Activated CD8-positive, alpha-beta memory T cell treated with anti-CD3 and anti-CD28 coated beads, Interleukin-2, amount 50 U/mL, for 24 hours (primary cell): ENCODE results near the gene NIT2.
"Not testable (repeated sequence)": the region's sequence is repeated elsewhere in the genome, so short reads cannot be mapped to it uniquely, and the experiment has no call there.

ENCODE experiments used
- DNase-seq: peaks from one replicate; pipeline ENCODE4 v3.0.0-alpha.2; 2020; ENCODE audit errors: extremely low read depth

NIT2 gene, protein sequence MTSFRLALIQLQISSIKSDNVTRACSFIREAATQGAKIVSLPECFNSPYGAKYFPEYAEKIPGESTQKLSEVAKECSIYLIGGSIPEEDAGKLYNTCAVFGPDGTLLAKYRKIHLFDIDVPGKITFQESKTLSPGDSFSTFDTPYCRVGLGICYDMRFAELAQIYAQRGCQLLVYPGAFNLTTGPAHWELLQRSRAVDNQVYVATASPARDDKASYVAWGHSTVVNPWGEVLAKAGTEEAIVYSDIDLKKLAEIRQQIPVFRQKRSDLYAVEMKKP

DNA sequence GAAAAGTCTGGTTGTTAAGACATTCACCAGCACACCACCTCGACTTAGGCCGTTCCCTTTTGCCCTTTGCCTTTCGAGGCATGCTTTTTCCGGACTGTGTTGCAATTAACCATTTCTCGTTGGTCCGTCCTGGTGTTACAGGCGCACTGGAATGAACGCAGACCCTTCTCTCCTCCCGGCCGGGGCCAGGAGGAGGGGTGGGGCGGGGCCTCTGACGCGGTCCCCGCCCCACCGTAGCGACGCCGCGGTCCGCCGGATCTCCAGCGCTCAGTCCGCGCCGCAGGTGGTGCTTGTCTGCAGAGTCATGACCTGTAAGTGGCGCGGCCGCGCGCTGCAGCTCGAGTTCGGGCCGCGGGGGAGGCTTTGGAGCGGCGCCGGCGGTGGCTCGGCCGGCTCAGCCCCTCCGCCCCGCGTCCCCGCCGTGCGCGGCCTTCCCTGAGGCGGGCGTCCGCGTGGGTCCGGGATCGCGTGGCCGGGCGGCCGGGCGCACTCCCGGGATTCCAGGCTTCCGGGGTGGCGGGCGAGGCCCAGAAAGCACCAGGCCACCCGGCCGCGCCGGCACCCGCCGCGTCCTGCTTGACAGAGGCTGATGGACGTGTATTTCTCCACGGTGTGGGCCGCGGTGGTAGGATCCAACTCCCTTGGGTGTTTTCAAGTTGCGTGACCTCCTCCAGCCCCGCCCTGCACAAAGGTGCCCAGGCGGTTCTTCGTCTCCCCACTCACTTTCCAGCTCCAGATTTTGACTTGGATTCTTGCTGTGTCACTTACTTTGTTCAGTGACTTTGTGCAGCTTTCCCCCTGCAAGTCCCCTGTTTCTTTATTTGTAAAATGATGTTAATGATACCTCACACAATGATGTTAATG is at the start of gene NIT2:
NIT2 (plus strand) TSS at position 270 of the 864 bp plus-strand sequence; CDS start at position 305, 35 bp downstream.
- DNase-seq, result peak; percentile 47

- no peak for DNase-seq
Observed at GRCh38 chr3:100288288-100288894, 46.2 kb upstream of the NIT2 start.

GRCh38 chr3:100289339-100289738 is 45.2 kb upstream of the NIT2 start:
- DNase-seq, result no peak

DNA sequence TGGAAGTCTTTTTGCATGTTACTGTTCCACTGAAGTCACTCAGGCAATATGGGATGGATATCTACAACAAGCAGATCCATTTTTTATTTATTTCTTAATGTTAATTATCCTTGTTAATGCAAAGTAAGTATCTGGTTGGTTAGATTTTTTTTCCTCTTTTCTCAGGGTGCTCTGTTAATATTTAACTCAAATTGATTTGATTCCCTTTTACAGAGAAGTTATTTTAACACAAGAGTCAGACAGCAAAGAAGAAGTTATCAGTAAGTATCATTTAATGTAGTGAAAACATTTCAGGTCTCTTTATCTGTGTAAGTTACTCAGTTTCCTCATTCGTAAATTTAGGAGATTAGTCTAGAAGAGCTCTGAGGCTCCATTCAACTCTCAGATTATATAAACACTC is 39.5 kb upstream of the NIT2 start:
- DNase-seq, result no peak

GRCh38 chr3:100297784-100298183 is 36.8 kb upstream of the NIT2 start:
- no peak for DNase-seq

- no peak for DNase-seq
Observed at GRCh38 chr3:100299016-100299415, 35.5 kb upstream of the NIT2 start.

GRCh38 chr3:100306695-100307094 is 27.9 kb upstream of the NIT2 start:
- DNase-seq, result no peak

DNA sequence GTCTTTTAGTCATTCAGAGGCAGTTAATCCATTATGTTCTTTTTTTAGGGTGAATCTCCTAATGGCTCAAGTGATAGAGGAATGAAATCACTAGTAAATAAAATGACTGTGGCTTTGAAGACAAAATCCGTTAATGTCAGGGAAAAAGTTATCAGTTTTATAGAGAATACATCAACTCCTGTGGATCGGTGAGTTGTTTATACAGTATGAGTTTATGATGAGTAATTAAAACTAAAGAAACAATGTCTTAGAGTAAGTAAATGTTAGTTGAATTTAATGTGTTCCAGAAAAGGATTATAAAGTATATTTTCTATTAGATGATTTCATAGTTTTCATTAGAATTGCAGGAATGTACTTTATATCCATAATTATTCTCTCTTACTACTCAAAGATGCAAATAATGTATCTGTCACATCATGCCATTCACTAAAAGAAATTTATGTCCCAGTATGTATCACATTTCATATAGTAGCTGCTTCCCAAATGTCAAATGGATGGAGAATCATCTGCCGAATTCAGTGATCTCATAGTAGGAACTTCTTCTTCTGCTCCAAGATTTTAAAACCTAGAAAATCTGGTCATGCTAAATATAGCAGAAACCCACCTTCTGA is 24.1 kb upstream of the NIT2 start:
- DNase-seq, result no peak

- DNase-seq, result no peak
Observed at GRCh38 chr3:100311011-100311410, 23.5 kb upstream of the NIT2 start.

DNA sequence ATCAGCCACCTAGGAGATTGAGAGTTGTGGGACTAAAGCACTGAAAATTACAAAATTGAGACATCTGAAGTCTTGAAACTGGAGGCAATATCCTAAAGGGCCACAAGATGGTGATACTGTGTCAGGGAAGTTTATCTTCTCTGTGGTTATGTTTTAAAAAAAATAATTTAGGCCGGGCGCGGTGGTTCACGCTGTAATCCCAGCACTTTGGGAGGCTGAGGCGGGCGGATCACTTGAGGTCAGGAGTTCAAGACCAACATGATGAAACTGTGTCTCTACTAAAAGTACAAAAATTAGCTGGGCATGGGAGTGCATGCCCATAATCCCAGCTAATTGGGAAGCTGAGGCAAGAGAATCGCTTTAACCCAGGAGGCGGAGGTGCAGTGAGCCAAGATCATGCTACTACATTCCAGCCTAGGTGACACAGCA is 17.9 kb upstream of the NIT2 start:
- DNase-seq, result no peak

DNA sequence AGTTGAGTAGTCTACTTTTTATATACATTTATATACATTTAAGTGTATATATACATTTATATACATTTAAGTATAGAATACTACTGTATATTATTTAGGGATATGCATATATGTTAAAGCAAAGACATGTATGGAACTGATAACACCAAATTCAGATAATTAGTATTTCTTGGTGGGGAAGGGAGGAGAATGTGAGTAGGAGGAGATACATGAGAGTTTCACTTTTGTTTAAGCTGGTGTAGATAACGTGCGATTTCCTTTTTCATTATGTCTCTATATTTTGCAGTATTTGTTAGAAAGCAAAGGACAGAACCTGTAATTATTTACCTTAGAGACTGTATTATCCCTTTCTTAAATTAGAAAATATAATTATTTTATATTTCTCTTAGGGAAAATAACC is 16.6 kb upstream of the NIT2 start:
- DNase-seq, result no peak

GRCh38 chr3:100319951-100320350 is 14.6 kb upstream of the NIT2 start:
- DNase-seq, result no peak

DNA sequence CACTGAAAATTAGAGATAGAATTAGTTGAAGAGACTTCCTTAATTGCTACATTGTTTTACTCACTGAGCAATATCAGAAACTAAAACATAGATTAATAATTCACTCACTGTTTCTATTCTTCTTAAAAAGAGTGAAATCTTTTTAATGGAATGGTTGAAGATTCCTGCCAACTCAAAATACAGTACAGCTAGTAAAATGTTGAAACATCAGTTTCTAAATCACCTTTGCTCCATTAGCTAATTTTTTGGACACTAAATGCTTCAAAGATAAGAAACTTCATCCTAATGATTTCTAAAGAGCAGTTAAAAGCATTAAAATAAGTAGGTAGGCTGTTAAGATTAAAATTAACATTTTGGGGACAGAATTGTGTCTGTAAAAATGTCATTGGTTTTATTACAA is 10.5 kb upstream of the NIT2 start:
- no peak for DNase-seq

GRCh38 chr3:100325827-100326226 is 8.7 kb upstream of the NIT2 start:
- no peak for DNase-seq

DNA sequence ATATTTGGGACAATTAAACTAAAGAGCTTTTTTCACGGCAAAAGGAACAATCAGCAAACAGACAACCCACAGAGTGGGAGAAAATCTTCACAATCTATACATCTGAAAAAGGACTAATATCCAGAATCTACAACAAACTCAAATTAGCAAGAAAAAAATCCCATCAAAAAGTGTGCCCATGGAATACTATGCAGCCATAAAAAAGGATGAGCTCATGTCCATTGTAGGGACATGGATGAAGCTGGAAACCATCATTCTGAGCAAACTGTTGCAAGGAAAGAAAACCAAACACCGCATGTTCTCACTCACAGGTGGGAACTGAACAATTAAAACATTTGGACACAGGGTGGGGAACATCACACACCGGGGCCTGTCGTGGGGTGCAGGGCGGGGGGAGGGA is 7.2 kb upstream of the NIT2 start:
- not testable (repeated sequence) for DNase-seq

GRCh38 chr3:100329800-100330489 is 4.6 kb upstream of the NIT2 start:
- DNase-seq, result no peak

DNA sequence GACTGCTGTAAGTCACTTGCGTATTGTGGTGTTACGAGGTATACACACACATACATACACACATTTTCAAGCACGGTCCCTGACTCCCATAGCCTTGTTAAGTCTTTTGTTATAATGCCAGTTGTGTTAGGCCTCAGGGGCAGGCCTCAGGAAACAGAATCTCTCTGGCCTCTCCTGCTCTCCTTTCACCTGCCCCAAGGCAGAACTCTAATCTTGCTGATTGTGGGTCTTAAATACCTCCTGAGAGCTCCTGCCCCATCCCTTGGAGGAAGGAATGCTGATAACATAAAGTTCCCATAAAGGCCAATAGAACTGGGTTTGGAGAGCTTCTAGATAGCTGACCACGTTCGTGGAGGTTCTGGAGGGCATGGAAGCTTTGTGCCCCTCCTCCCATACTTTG is 3.9 kb upstream of the NIT2 start:
- no peak for DNase-seq

DNA sequence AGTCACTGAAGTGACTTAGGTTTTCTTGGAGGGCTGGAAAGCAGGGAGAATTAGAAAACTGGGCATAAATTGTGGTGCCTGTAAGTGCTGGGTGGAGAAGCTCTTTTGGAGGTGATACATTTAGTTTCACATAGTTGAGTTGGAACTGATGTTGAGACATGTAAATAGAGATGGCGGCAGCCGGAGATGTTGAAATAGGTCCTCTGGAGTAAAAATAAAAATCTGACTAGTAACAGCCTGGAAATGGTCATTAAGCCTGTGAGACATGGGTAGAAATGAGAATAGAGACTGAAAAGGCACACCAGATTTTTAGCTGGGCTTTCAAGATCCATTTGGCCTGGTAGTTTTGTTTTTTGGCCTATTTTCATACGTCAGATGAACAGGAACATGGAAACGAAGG is 2.9 kb upstream of the NIT2 start:
- no peak for DNase-seq

- no peak for DNase-seq
Observed at GRCh38 chr3:100333051-100333450, 1.5 kb upstream of the NIT2 start.

- no peak for DNase-seq
Observed at GRCh38 chr3:100333970-100334487, 528 bp upstream of the NIT2 start.

DNA sequence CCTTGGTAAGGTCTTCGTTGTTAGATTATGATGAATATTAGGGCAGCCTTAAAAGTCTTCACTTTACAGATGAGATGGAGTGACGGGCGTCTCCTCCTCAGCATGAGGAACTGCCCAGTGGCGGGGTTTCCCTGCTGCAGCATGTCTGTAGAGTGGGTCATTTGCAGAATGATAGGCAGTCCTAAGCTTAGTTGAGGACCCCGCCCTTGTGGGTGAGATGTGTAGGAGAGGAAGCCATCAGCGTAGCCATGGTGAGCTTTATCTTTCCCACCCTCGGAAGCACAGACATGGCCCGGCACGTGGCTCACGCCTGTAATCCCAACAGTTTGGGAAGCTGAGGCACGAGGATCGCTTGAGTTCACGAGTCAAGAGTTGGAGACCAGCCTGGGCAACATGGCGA is 877 bp downstream of the NIT2 start:
- no peak for DNase-seq
